Islet precursor cell (in vitro differentiated cells): Measurements from ENCODE around the gene SIGLEC15.

Experiments used
- DNase-seq: peaks from one replicate; pipeline ENCODE4 v3.0.0-alpha.2; 2018

The SIGLEC15 gene

DNA sequence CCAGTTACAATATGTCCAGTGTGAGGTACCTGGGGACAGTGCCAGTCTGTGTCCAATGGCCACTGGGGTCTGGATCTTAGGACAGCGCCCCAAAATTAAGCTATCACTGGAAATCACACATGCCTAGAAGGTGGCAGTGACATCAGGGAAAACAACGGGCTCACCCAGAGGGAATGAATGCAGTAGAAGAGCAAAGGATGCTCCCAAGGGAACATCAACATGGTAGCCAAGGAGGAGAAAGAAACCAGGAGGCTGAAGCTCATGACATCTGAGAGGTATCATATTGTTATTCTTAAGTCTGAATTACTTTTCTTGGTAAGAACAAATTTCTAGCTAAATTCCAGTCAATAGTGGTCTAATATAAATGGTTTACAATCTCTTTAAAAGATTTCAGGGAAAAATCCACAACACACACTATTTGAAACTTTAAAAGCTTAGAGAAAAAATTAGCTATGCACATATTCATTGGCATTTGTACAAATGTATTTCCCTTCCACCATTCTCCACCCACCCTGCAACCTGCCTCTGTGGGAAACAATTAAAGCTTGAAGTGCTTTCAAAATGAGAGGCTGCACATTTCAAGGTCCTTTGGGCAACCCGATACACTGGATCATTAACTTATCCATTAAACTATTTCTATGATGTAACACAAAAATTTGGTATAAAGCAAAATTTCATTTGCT is 55.5 kb downstream of the SIGLEC15 start:
- DNase-seq: no peak

DNA sequence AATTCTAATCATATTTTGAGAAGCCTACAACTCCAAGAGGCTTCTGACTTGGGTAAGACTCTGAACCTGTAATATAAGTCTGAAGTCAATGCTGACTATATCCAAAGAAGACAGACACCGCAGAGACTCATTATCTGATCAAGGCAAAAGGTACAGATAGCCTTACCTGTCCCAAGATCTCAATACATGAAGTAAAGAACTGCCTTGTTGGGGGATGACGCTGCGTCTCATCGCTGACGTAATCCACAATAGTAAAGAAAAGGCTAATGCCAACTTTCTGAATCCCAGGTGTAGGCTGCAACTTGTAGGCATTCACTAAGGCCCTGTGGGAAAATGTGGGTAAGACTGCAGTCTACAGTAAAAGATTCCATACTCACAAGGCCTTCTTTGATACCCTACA is 62.1 kb downstream of the SIGLEC15 start:
- DNase-seq: no peak

DNA sequence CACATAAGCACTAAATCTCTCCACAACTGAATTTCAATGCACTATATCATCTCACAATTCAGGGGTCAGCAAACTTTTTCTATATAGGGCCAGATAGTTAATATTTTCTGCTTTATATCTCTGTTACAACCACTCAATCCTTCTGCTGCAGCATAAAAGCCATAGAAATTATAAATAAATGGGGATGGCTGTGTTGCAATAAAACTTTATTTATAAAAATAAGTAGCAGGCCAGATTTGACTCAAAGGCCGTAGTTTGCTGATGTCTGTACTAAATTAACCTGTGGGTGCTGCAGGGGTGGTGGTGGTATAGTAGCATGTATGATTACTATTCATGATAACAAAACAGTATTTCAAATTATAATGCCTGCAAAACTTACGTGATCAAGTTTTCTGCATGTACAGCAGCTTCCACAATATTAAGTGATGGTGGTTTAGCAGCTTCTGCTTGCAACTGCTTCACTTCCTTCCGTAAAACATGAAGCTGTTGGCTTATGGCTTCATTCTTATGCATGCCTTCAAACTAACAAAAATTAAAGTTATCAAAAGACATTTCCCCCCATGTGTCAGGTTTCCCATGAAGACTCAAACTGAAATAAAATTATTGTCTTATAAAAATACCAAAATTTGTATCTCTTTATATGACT is 64.1 kb downstream of the SIGLEC15 start:
- DNase-seq: no peak

GRCh38 chr18:45890606-45891005 is 65.1 kb downstream of the SIGLEC15 start:
- DNase-seq: no peak

- DNase-seq: no peak
These were observed 66.3 kb downstream of the SIGLEC15 start for GRCh38 chr18:45891806-45892205.
